HTR-8/SVneo (cell line): Measurements from ENCODE around the gene ADAMTSL2.

ENCODE experiments used
- DNase-seq: peaks from one replicate; pipeline ENCODE4 v3.0.0; 2011; ENCODE audit warnings: low spot score, mixed read lengths; ENCODE audit not compliant: insufficient read length
- FAIRE-seq: peaks from 2 replicates; lab custom pipeline; 2011; peaks lifted over from hg19 to GRCh38; lab: Jason Lieb, UNC

Gene ADAMTSL2

GRCh38 chr9:133534346-133535291 lies at the start of gene ADAMTSL2:
Gene ADAMTSL2, plus strand, starts transcription at chr9:133534704. Its CDS starts 2,009 bp downstream, at chr9:133536713.
- DNase-seq: no peak
- no peak for FAIRE-seq

- DNase-seq: no peak
Measured at GRCh38 chr9:133485531-133486260, 48.8 kb upstream of the ADAMTSL2 start.

GRCh38 chr9:133487331-133487725 lies 47.2 kb upstream of the ADAMTSL2 start:
- DNase-seq (no peak), FAIRE-seq (no peak)

More at GRCh38 chr9:133485531-133486260, 48.8 kb upstream of the ADAMTSL2 start:
- no peak for FAIRE-seq

GRCh38 chr9:133488686-133489252 lies 45.7 kb upstream of the ADAMTSL2 start:
- DNase-seq (no peak), FAIRE-seq (no peak)

GRCh38 chr9:133489253-133490190 lies 45.0 kb upstream of the ADAMTSL2 start:
- FAIRE-seq (no peak), DNase-seq (no peak)

GRCh38 chr9:133490201-133490681 lies 44.3 kb upstream of the ADAMTSL2 start:
- FAIRE-seq: no peak
- no peak for DNase-seq

GRCh38 chr9:133490865-133491655 lies 43.4 kb upstream of the ADAMTSL2 start:
- DNase-seq: no peak

GRCh38 chr9:133491656-133491925 lies 42.9 kb upstream of the ADAMTSL2 start:
- DNase-seq: no peak
- FAIRE-seq: no peak

More at GRCh38 chr9:133490865-133491655, 43.4 kb upstream of the ADAMTSL2 start:
- no peak for FAIRE-seq

- DNase-seq (no peak), FAIRE-seq (no peak)
Measured at GRCh38 chr9:133492061-133493021, 42.2 kb upstream of the ADAMTSL2 start.

GRCh38 chr9:133493428-133493827 lies 41.1 kb upstream of the ADAMTSL2 start:
- DNase-seq (no peak), FAIRE-seq (no peak)

GRCh38 chr9:133493845-133494540 lies 40.5 kb upstream of the ADAMTSL2 start:
- DNase-seq (no peak), FAIRE-seq (no peak)

- FAIRE-seq: no peak
- no peak for DNase-seq
Measured at GRCh38 chr9:133494636-133495326, 39.7 kb upstream of the ADAMTSL2 start.

- no peak for DNase-seq
- peak; percentile 94 for FAIRE-seq
Measured at GRCh38 chr9:133495327-133496293, 38.9 kb upstream of the ADAMTSL2 start.

- FAIRE-seq: no peak
- no peak for DNase-seq
Measured at GRCh38 chr9:133496861-133497842, 37.4 kb upstream of the ADAMTSL2 start.
